Stimulated activated CD4-positive, alpha-beta T cell treated with anti-CD3 and anti-CD28 coated beads, Interleukin-15, amount 100 ng/mL, for 24 hours (primary cell): ENCODE results near the gene OGA.

Source experiments
- DNase-seq: peaks from one replicate; pipeline ENCODE4 v3.0.0-alpha.2; 2020

OGA gene

DNA sequence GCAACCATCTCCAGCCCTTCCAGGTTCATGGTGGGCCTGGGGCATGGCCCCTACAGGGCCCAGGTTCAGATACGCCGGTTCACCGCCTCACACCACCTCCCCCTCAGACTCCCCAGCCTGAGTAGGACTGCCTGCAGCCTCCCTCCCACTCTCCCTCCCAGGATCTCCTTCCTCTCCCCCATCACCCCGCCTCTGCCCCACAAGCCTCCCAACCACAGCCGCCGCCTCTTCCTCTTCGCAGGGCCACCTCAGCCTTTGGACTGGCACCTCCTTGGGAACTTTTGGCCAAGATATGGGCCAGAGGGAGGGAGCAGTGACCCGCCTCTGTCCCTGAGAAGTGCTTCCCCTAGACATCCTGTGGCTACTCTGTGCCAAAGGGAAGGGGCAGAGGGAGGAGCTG is 16.1 kb upstream of the OGA start:
- DNase-seq = peak; percentile 29

DNA sequence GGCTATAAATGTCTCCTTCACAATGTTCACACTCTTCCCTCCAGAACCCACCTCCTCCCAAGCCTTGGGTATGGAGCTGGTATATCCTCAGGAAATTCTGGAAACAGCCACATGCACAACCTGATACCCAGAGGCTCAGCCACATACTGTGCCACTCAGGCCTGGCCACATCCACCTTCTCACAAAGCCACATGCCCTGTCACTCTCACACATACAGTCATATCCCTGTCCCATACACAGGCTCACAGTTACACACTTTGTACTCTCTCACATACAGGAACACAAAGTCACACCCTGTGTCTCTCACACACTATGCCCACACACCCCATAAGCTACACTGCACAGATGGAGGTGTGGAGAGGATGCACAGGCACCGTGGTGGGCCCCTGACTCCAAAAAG is 15.2 kb upstream of the OGA start:
- DNase-seq = no peak

DNA sequence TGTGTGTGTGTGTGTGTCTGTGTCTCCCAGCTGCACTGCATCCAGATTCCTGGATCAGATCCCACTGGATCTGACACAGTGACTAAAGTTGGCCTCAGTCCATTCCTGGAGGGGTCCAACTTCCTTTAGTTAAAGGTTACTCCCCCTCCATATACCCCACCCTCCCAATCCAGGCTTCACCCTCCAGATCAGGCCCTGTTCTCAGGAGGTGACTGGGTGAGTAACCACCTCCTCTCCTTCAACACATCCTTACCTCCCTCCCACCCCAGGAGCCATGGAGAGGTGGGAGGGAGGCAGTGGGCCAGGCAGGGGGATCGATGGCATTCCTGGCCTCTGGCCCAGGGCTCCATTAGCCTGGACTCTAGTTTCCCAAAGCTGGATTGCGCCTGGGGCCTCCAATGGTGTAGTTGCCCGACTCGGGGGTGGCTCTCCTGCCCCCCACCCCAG is 14.1 kb upstream of the OGA start:
- no peak for DNase-seq

DNA sequence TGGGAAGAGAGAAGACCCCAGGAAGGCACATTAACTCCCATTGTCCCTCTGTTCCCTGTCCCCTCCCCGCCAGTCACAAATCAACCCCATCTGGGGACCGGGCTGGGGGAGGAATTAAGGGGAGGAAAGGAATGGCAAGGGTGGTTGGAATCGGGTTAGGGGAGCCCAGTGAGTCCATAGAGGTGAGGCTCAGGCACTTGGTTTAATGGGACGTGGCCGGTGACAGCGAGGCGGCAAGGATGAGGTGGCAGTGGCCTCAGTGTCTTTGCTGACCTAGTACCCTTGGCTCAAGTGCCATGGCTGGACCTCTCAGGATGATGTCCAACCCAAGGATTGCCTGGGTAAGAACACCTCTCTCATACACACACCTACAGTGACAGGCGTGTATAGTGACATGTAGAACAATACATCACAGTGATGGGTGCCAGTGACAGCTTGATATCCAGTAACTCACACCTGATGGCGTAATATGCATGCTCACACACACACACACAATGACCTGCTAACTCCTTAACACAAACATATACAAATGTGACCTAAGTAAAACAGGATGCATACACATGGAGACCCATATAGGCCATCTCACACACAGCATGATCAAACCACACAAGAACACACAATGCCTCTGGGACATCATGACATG is 13.0 kb upstream of the OGA start:
- DNase-seq = no peak

DNA sequence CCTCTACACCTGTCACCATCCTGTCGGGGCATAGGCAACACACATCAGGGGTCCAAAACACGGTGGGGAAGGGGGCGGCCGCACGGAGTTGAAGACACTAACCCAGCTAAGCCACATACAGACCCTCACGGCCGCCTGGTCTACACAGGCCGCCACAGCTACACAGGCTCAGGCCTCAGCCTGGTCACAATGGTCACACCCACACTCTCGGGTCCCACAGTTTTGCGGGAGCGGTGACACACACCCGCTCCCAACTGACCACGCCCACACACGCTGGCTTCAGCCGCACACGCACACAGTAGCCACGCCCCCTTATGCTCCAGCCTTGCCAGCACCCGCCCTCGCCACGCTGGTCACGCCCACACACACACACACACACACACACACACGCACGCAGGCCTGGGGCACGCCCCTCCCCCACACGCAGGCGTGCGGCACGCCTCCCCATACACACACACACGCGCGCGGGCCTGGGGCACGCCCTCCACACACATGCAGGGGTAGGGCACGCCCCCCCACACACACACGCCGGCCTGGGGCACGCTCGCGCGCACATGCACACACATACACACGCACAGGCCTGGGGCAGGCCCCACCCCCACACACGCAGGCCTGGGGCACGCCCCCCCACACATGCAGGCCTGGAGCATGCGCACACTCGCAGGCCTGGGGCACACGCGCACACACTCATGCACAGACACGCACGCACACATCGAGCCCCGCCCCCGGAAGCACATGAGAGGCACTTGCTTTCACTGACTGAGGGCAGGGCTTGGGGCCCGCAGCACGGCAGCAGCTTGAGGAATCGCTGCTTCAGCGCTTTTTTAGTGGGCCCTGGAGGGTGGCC is 12.3 kb upstream of the OGA start:
- DNase-seq = peak; percentile 93

DNA sequence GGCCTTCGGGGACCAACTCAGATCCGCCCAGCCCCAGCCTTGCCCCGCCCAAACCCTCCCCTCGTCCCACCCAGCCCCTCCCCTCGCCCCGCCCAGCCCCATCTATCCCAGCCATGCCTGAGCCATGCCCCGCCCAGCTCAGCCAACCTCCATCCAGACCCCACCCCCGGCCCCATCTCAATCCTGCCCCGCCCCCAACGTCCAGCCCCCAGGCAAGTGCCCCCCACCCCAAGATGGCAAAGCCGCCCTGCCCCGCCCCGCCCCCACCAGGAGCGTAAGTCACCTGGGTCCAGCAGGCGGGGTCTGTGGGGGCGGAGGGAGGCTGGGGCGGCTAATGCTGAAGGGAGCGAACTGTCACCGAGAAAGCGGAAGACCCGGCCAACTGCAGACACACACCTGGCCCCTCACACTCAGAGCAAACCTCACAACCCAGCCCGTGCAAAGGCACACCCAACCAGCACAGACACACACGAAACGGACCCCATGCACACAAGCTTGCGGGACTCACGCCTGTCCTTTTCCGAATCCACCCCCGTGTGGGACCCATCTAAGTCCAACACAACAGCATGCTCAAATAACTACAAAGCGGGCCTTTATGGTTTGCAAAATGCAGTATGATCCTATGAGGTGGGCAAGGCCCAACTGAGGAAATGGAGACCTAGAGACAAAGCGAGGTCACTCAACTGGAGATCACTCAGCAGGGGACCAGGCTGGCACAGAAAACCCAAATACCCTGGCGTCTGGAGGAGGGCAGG is 11.5 kb upstream of the OGA start:
- peak; percentile 68 for DNase-seq

DNA sequence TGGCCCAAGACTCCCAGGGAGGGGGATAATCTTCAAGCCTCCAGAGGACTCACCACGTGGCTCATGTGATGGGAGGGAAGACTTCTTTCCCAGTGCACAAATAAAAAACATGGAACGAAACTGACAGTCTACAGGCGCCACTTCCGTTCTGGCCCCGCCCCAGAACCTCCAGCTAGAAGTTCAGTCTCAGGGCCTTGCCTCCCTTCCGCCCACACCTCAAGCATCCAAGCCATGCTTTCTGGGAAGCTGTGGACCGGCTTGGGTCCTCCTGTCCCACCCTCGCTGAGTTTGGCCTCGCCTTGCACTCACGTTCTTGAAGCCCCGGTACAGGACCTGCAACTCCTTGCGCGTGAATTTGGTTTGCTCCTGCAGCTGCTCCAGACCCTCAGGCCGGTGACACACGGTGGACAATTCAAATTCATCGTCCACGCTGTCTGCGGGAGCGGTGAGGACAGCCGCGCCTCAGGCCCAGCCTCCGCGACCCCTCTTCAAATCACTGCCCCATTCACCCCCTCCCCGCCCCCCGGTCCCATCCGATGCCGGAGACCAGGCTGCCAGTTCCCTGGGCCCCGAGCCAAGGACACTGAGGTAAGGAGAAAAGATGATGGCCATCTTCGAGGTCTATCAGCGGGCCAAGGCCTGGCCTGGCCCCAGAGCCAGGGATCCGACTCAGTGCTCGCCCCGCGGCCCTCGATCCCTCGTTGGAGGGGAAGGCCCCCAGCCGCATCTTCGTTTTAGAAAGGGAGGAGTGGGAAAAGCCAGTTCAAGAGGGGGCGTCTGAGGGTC is 10.7 kb upstream of the OGA start:
- no peak for DNase-seq

DNA sequence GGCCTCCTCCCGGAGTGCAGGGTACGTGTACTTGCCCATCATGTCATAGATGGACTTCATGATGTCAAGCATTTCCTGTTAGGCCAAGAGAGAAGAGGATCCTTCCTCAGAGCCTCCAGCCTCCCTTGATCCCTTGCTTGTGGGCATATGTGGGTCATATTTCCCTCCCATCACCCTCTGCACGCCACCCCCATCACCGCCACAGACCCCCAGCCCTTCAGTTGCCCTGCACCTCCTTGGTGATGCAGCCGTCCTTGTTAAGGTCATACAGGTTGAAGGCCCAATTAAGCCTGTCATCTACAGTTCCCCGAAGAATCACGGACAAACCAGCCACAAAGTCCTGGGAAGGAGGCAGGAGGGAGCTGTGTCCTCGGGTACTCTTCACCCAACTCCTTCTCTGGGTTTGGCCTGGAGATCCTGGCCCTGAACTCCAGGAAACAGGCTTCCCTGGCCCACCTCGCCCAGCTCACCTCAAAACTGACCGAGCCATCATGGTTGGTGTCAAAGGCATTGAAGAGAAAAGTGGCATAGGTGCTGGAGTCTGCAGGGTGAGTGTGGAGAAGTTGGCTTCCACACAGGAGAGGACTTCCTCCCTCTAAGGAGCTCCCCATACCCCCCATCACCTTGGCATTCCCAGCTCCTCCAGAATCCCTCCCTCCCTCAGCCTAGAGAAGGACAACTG is 9.8 kb upstream of the OGA start:
- no peak for DNase-seq

DNA sequence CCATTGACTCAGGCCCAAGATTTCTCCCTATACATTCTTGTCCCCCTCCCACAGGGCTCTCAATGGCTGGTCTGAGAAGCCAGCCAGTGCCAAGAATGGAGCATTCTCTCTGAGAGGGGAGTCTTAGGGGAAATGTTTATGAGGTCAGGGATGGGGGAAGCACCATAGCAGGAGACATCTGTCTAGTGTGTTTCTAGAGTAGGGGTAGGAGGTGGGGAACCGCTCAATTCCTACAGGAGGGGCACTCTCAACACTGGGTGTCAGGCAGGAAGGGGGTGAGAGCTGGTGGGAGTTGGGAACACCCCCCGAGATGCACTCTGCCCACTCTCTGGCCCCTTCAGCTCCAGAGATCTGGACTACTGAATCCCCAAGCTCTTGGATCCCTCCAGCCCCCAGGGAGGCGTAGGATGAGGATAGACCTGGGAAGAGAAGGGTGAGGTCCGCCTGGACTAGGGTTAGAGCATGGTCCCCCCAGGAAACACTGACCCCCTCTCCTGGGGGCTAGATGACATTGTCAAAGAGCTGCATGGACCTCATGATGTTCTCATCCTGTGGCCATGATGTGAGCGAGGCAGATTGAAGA is 8.7 kb upstream of the OGA start:
- DNase-seq = no peak

DNA sequence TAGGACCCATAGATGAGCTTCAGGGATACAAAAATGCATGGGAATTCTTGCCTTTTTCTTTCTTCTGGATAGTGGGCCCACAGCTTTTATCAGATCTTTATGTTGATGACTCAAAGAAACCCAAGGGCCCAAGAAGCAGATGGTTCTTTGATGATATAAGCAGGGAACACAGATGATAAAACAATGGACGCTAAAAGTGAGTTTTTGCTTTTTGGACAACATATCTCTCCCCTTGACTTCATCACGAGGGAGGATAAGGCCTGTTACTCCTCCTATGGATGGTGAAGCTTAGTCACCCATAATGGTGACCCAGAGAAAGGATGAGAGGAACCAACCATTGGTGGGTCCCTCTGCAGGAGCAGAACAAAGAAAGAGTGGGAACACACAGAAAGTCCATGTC is 6.5 kb upstream of the OGA start:
- DNase-seq = no peak

DNA sequence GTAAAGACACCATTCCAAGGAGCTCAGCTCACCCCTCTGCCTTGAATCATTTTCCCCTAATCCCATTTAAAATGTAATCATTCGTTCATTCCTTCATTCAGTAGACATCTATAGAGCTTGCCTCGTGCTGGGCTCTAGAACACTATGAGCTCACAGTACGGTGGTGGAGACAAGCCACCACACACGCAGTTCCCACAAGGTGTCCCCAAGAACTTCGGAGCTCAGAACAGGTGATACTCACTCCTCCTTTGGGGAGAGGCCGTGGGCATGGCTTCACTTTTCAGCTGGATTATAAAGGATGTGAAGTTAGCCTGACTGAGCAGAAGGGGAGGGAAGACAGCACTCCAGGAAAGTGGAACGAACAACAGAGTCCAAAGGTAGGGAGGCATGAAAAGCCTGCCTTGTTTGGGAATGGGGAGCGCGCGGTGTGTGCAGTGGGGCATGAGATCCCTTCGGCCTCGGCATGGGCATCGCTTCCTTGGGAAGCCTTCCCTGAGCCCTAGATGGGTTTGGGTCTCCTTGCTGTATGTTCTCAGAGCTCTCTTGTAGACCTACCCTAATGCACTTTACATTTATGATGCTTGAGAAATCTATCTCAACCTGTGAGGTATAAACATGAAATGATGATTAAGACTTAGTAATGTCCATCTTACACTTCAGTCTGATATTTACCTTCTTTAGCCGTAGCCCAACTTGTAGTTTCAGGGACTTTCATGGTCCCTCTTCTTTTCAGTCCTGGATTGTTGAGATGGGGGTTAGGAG is 809 bp upstream of the OGA start:
- DNase-seq = no peak

DNA sequence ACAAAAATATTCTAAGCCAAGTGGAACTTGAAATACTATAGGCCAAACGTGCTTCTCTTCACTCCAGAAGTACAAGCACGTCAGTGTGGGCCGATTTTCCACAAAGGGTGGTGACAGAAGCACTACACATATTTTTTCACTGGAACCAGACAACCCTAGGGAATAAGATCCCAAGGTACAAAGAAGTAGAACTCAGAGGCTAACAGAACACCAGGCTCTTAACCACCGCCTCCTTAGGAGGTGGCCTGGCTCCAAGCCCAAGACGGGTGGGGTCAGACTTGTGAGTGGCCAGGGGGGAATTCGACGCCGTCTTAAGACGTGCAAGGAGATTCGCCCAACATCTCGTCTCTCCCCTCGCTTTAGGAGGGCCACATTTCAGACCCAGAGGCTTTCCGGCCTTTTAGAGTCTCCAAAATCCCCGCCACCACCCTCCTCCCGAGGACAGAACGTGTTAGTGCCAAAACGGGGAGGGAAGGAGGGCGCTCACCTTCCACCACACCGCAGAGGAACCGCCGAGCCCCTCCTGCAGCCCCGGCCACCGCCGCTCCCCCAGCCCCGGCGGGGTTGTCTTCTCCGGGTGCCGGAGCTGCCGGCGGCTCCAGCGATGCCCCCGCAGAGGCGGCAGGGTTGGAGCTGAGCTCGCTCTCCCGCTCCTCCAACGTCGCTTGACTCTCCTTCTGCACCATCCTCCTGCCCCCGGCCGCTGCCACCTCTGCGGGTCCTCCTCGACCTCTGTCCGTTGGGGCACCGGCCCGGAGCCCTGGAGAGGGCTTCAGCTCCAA is 716 bp downstream of the OGA start:
- peak; percentile 55 for DNase-seq

DNA sequence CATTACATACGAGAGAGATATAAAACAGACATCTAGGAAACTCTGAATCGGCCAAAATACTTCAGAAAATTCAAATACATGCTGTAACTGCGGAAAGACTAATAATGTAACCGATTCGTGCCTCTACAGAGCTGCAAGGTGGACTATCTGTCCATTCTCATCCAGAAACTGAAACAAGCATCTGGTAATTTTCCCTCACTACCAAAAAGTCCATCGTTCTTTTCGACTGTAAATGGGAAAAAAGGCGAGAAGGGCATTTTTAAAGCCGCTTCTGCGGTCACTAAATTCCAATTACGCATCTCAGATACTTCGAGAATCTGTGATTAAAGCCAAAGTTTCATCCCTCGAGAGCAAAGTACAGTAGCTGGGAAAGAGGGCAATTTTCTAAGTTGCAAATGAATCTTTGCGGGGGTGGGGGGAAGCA is 1.3 kb downstream of the OGA start:
- no peak for DNase-seq

DNA sequence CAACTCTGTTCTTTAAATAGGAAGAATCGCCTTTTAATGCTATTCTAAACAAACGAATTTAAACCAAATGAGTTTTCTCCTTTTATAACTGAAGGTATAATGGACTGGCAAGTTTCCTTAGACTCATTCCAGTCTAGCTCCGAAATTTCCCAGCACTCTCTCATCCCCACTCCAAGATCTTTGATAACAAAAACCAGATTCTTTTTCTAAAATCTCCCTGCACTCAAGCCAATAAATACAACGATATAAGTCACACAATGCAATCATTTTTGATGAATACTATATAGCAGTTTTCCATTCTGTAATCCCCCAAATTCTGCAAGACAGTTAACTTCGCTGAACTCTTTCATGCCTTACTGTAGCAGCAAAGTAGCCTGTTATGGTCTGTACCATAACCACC is 1.9 kb downstream of the OGA start:
- no peak for DNase-seq

DNA sequence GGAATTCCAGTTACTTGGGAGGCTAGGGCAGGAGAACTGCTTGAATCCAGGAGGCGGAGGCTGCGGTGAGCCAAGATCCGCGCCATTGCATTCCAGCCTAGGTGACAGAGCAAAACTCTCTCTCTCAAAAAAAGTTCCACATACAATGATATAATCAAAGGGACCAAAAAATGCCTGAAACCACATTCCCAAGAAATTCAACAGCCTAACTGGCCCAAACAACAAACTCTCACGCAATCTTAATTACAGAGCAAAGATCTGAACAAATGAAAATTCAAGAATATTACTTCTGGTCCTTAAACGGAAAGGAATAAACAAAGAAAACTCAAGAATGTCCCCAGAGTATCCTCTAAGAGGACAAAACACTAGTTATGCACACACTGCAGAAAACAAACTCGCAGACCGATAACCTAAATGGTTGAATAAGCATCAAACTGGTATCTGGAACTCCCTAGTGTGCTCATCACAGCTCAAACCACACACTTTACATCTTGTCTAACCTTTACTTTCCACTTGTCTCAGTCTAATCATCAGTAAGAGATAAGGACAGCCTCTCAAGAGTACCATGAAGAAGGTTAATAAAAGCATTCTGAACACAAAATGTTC is 3.7 kb downstream of the OGA start:
- DNase-seq = no peak

DNA sequence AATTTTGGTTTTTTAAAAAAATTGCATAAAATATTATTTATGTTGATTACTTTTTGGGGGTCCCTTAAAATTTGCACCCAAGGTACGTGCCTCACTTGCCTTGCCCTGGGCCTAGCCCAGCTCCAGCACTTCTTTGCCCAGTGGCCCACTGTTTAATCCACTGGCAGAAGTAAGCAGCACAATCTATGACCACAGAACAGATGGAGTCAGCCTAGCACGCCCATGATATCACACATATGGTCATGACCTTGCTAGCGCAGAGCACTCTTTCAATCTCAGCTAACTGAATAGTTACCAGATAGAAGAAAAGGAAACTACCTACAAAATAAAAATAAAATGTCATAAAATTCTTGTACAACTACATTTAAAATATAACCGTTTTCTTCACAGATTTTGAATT is 5.6 kb downstream of the OGA start:
- DNase-seq = no peak

DNA sequence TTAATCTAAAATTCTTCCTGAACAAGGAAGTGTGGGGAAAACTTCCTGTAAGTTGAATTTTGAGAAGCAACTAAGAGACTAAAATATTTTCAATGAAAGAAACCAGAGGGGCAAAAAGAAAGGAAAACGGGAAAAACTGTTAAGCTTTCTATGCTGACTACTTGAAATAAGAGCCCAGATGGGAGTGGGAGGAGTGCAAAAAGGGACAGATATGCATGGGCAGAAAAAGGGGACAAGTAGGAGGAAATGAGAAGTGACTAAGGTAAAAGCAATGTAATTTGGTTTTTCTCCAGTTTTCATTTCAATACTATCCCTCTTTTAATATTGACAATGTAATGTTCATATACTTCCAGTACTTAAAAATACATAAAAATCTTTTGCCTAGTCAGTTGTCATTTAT is 11.1 kb downstream of the OGA start:
- DNase-seq = no peak

DNA sequence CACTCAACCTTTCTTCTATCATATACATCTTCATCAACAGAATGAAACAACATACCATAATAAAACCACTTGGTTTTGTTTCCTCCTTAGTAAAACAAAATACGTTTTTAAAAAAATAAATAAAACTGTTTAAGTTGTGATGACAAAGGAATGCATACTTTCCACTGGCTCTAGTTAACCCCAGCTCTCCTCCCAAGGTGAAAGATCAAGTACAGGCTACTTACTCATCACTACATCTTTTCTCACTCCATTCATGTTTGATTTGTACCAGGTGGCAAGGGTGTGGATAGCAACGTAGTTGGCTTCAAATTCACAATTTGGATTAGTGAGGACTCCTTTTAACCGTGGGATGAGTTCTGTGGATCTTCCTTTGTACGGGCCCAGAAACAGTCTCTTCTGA is 14.7 kb downstream of the OGA start:
- no peak for DNase-seq

DNA sequence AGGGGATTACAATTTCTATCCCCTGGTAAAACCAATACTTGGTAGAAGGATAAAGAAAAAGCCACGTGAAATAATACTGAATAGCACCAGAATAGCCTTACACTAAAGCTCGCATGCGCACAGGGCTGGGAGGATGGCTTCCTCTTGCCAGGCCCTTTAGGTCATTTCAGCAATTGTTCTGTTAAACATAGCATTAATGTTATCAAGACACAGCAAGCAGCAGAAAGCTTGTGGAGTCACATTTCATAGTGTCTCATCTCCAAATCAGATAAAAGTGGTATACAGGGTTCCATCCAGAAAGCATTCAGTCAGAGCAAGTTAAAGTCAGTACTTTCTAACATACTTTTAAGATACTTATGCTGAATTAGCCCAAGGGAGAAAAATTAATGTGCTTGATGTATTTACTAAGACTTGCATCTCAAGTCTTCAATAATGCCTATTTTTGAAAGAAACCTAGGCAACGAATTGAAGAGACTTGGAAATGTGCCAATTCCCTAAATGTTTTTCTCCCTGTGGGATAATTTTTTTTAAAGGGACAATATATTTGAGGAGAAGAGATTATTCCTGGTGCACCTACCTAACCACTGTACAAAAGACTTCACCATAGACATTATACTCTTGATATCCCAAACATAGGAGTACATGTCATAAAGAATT is 20.7 kb downstream of the OGA start:
- no peak for DNase-seq
